SK-N-SH treated with all-trans-retinoic acid at 6 μM for 48 hours (cell line): ENCODE data around the gene SCEL.

Experiments used
- CREB5 ChIP-seq: fragments of 250-450 bp; sonication (Bioruptor Pico); IDR thresholded peaks from 2 replicates; pipeline ENCODE4 v1.5.1; 2020; ENCODE audit warnings: low read depth, mild to moderate bottlenecking, moderate library complexity
- CSDC2 ChIP-seq: fragments of 250-450 bp; sonication (Bioruptor Pico); IDR thresholded peaks from 2 replicates; pipeline ENCODE4 v1.5.0; 2020; ENCODE audit warnings: mild to moderate bottlenecking, moderate library complexity
- GLIS3 ChIP-seq: fragments of 250-450 bp; sonication (Bioruptor Pico); IDR thresholded peaks from 2 replicates; pipeline ENCODE4 v1.5.0; 2020; ENCODE audit warnings: mild to moderate bottlenecking, moderate library complexity
- ISL1 ChIP-seq: fragments of 250-450 bp; sonication (Bioruptor Pico); IDR thresholded peaks from 2 replicates; pipeline ENCODE4 v2.1.2; 2022; ENCODE audit warnings: mild to moderate bottlenecking, moderate library complexity
- OSR1 ChIP-seq: fragments of 250-450 bp; sonication (Bioruptor Pico); IDR thresholded peaks from 2 replicates; pipeline ENCODE4 v1.8.0; 2022; ENCODE audit warnings: moderate library complexity, mild to moderate bottlenecking, inconsistent platforms
- PATZ1 ChIP-seq: fragments of 250-450 bp; sonication (Bioruptor Pico); IDR thresholded peaks from 2 replicates; pipeline ENCODE4 v1.8.0; 2020; ENCODE audit warnings: mild to moderate bottlenecking, moderate library complexity, borderline replicate concordance
- RARB ChIP-seq: fragments of 250-450 bp; sonication (Bioruptor Pico); IDR thresholded peaks from 2 replicates; pipeline ENCODE4 v1.8.0; 2021; ENCODE audit warnings: mild to moderate bottlenecking, moderate library complexity
- TOX ChIP-seq: fragments of 250-450 bp; sonication (Bioruptor Pico); IDR thresholded peaks from 2 replicates; pipeline ENCODE4 v1.8.0; 2021; ENCODE audit warnings: mild to moderate bottlenecking, moderate library complexity, borderline replicate concordance
- ZC3H10 ChIP-seq: fragments of 250-450 bp; sonication (Bioruptor Pico); IDR thresholded peaks from 2 replicates; pipeline ENCODE4 v1.5.1; 2021; ENCODE audit warnings: mild to moderate bottlenecking, moderate library complexity
- ZFP3 ChIP-seq: fragments of 250-450 bp; sonication (Bioruptor Pico); IDR thresholded peaks from 2 replicates; pipeline ENCODE4 v1.5.0; 2020; ENCODE audit warnings: mild to moderate bottlenecking, moderate library complexity
- ZFP30 ChIP-seq: fragments of 450-650 bp; formaldehyde crosslinking; IDR thresholded peaks from 2 replicates; pipeline ENCODE4 v1.5.0; 2022; ENCODE audit warnings: mild to moderate bottlenecking, moderate library complexity
- ZNF70 ChIP-seq: fragments of 450-650 bp; formaldehyde crosslinking; IDR thresholded peaks from 2 replicates; pipeline ENCODE4 v1.5.0; 2020; ENCODE audit warnings: mild to moderate bottlenecking, moderate library complexity

- TF ChIP-seq ISL1 (CRISPR knock-in tag) (no peak), ZFP3 (CRISPR knock-in tag) (no peak), ZNF70 (CRISPR knock-in tag) (no peak), PATZ1 (no peak), ZFP30 (CRISPR knock-in tag) (no peak), CREB5 (no peak), RARB (CRISPR knock-in tag) (no peak), CSDC2 (CRISPR knock-in tag) (no peak), OSR1 (CRISPR knock-in tag) (no peak), ZC3H10 (CRISPR knock-in tag) (no peak), GLIS3 (CRISPR knock-in tag) (no peak), TOX (CRISPR knock-in tag) (no peak)
These were observed 84.6 kb downstream of the SCEL start for GRCh38 chr13:77620138-77620537.
